MCF 10A (cell line): ENCODE data around the gene UBP1. TPM values are rescaled to one million over a fixed set of nuclear protein-coding genes. Genes with fewer than 3 reads are reported as not detected.
"Not testable (repeated sequence)": the region's sequence is repeated elsewhere in the genome, so short reads cannot be mapped to it uniquely, and the experiment has no call there.

ENCODE experiments used
- BruUV-seq: library from RNA; stranded (reverse); fragments of 400-500 nt; replicated peaks from 2 replicates; lab custom pipeline; 2021; lab: Mats Ljungman, UMichigan
- CTCF ChIA-PET: fragments of 300-600 bp; sonication (Branson Sonifier 250); formaldehyde crosslinking; extraction: SDS; loops from one replicate; lab custom pipeline; 2021; ENCODE audit warnings: antibody characterized with exemption, inconsistent platforms; lab: Yijun Ruan, JAX
- POLR2A ChIA-PET: fragments of 300-600, 350-650 bp; sonication (Branson Sonifier 250); formaldehyde crosslinking; extraction: SDS; loops from one replicate; lab custom pipeline; 2020; ENCODE audit warnings: antibody characterized with exemption, inconsistent platforms; lab: Yijun Ruan, JAX
- DNase-seq: peaks from one replicate; pipeline ENCODE4 v3.0.0-alpha.2; 2018; ENCODE audit not compliant: unreplicated experiment
- H3K27ac Mint-ChIP-seq: one replicate; pipeline ENCODE4 v1.8.0; 2022; ENCODE audit warnings: mild to moderate bottlenecking, low read depth, mixed read lengths; ENCODE audit not compliant: unreplicated experiment
- H3K27me3 Mint-ChIP-seq: one replicate; pipeline ENCODE4 v1.8.0; 2022; ENCODE audit warnings: mixed read lengths; ENCODE audit not compliant: insufficient read depth, unreplicated experiment
- H3K36me3 Mint-ChIP-seq: one replicate; pipeline ENCODE4 v1.8.0; 2022; ENCODE audit warnings: mild to moderate bottlenecking, moderate library complexity, mixed read lengths; ENCODE audit not compliant: insufficient read depth, unreplicated experiment
- H3K4me1 Mint-ChIP-seq: one replicate; pipeline ENCODE4 v1.8.0; 2022; ENCODE audit warnings: mixed read lengths; ENCODE audit not compliant: insufficient read depth, unreplicated experiment
- H3K4me3 Mint-ChIP-seq: one replicate; pipeline ENCODE4 v1.8.0; 2022; ENCODE audit warnings: mild to moderate bottlenecking, moderate library complexity, mixed read lengths; ENCODE audit not compliant: unreplicated experiment
- H3K9me3 Mint-ChIP-seq: one replicate; pipeline ENCODE4 v1.8.0; 2022; ENCODE audit warnings: mixed read lengths; ENCODE audit not compliant: unreplicated experiment
- intact Hi-C: fragments of 100-400 bp; cut with micrococcal nuclease; formaldehyde crosslinking; loops from 2 replicates; pipeline ENCODE4 v1.14.1; 2022
- total RNA-seq: library from RNA; stranded (reverse); gene quantifications from 2 replicates; pipeline ENCODE4 v1.2.3, GENCODE V29; 2022
- TF ChIP-seq, protein P1 (sequence below): fragments of 200-600 bp; IDR thresholded peaks from one replicate; pipeline ENCODE4 v1.8.0; 2022; ENCODE audit warnings: antibody characterized with exemption, mild to moderate bottlenecking; ENCODE audit not compliant: unreplicated experiment

Gene UBP1
- total RNA-seq, 1 experiment from 2014 or later: 72.6 TPM

DNA sequence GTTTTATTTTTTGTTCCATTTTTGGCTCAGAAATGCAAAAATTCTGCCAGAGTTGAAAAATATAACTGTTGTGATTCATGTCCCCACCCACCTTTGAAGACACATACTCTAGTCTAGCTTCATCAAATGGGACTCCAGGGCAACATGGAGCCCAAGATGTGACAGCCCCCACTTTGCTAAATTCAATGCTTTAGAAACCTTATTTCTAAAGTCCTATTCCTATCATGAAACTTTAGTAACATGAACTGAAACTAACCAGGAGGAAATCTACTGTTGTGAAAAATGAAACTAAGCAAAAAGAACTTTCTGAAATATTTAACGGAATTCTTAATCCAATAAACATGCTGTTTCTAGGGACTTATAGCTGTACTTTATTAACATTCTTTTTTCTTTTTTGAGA, 20.3 kb downstream of the UBP1 start:
- Mint-ChIP-seq H3K4me3 (no peak overlapping the region), H3K9me3 (no peaks in the 10 kb centered on the region), H3K4me1 (peaks cover 9% of the 10 kb centered on the region), H3K27me3 (no peaks in the 10 kb centered on the region), H3K27ac (no peak overlapping the region), H3K36me3 (peaks cover 67% of the 10 kb centered on the region)
- no TSS peak for BruUV-seq
- TF ChIP-seq, protein P1, sequence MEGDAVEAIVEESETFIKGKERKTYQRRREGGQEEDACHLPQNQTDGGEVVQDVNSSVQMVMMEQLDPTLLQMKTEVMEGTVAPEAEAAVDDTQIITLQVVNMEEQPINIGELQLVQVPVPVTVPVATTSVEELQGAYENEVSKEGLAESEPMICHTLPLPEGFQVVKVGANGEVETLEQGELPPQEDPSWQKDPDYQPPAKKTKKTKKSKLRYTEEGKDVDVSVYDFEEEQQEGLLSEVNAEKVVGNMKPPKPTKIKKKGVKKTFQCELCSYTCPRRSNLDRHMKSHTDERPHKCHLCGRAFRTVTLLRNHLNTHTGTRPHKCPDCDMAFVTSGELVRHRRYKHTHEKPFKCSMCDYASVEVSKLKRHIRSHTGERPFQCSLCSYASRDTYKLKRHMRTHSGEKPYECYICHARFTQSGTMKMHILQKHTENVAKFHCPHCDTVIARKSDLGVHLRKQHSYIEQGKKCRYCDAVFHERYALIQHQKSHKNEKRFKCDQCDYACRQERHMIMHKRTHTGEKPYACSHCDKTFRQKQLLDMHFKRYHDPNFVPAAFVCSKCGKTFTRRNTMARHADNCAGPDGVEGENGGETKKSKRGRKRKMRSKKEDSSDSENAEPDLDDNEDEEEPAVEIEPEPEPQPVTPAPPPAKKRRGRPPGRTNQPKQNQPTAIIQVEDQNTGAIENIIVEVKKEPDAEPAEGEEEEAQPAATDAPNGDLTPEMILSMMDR: no peak
- ChIA-PET CTCF (no interaction called here), POLR2A (interaction anchor here (1.1 to 1.4 kb wide), 4 partner anchors 13 to 217 kb away, joined by 4 to 5 read pairs (median 4); partner anchors contain the start of gene UBP1)
- intact Hi-C loops: no loop called here
- no peak for DNase-seq

DNA sequence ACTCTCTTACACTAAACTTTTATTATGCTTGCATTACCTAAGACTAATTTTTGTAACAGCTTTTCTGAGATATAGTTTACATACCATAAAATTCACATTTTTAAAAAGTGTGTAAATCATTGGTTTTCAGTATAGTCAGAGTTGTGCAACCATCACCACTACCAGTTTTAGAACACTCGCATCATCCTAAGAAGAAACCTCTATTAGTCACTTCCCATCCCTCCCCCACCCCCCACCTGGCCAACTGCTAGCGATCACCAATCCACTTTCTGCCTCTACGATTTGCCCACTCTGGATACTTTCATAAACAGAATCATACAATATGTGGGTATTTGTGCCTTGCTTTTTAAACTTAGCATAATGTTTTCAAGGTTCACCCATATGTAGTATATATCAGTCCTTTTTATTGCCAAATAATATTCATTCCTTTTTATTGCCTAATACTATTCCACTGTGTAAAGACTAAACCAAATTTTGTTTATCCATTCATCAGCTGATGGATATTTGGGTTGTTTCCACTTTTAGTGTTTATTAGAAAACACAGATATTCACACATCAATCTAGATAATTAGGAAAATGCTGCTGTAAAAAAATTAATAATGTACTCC, 23.0 kb downstream of the UBP1 start:
- no TSS peak for BruUV-seq
- CTCF ChIA-PET: interaction anchor here (0.6 kb wide), 1 partner anchor 370 kb away, joined by 3 read pairs; no protein-coding TSS in a partner anchor
- Mint-ChIP-seq H3K27ac (peak overlapping the region; percentile 73), H3K36me3 (peaks cover 75% of the 10 kb centered on the region), H3K4me1 (peaks cover 9% of the 10 kb centered on the region), H3K27me3 (no peaks in the 10 kb centered on the region), H3K9me3 (no peaks in the 10 kb centered on the region), H3K4me3 (no peak overlapping the region)
- POLR2A ChIA-PET: interaction anchor here (0.9 to 1.4 kb wide), 3 partner anchors 10 to 22 kb away, joined by 3 to 6 read pairs (median 4); no protein-coding TSS in a partner anchor
- TF ChIP-seq, protein P1: no peak
- intact Hi-C loops: no loop called here
- peak; percentile 75 for DNase-seq

DNA sequence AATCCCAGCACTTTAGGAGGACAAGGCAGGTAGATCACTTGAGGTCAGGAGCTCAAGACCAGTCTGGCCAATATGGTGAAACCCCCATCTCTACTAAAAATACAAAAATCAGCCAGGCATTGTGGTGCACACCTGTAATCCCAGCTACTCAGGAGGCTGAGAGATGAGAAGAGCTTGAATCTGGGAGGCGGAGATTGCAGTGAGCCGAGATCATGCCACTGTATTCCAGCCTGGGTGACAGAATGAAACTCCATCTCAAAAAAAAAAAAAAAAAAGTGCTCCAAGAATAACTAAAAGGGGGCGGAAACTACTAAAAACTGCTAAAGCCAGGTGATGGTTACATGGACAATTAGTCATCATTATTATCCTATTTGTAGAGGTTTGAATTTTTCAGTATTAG, 29.4 kb downstream of the UBP1 start:
- DNase-seq, H3K27ac Mint-ChIP-seq, H3K4me3 Mint-ChIP-seq, H3K9me3 Mint-ChIP-seq, intact Hi-C loops, H3K27me3 Mint-ChIP-seq, H3K4me1 Mint-ChIP-seq, BruUV-seq: not testable (repeated sequence)
- CTCF ChIA-PET: interaction anchor here (0.5 to 0.6 kb wide), 3 partner anchors 141 to 400 kb away, joined by 3 read pairs; no protein-coding TSS in a partner anchor
- POLR2A ChIA-PET: interaction anchor here (0.6 to 0.7 kb wide), 2 partner anchors 23 to 27 kb away, joined by 3 read pairs; no protein-coding TSS in a partner anchor
- H3K36me3 Mint-ChIP-seq: peaks cover 79% of the 10 kb centered on the region

DNA sequence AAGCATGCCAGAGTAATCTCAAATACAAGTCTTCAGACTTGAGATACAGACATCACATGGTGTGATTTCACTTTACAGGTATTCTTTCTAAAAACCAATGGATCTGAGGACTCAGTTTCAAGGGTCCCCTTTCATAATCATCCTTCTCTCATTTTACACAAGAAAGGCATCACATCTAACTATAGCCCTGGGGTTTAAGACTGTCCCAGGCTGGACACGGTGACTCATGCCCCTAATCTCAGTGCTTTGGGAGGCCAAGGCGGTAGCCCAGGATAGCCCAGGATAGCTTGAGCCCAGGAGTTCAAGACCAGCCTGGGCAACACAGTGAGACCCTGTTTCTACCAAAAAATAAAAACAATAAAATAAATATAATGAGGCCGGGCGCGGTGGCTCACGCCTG, 36.4 kb downstream of the UBP1 start:
- Mint-ChIP-seq H3K27me3 (no peaks in the 10 kb centered on the region), H3K27ac (no peak overlapping the region), H3K4me1 (peaks cover 13% of the 10 kb centered on the region), H3K4me3 (no peak overlapping the region), H3K36me3 (peaks cover 68% of the 10 kb centered on the region), H3K9me3 (no peaks in the 10 kb centered on the region)
- ChIA-PET POLR2A (interaction anchor here (1.2 kb wide), 2 partner anchors 35 to 37 kb away, joined by 4 read pairs; partner anchors contain the start of gene UBP1), CTCF (interaction anchor here (0.6 to 1.1 kb wide), 2 partner anchors 22 to 272 kb away, joined by 3 read pairs; no protein-coding TSS in a partner anchor)
- no peak for DNase-seq
- TF ChIP-seq, protein P1: no peak
- BruUV-seq: no TSS peak
- intact Hi-C loops: no loop called here
